H1 (cell line): ENCODE measurements around the gene CAMTA1. TPM values are rescaled to one million over a fixed set of nuclear protein-coding genes. Genes with fewer than 3 reads are reported as not detected.

Experiments
- RBBP5 ChIP-seq: IDR thresholded peaks from 2 replicates; pipeline ENCODE4 v1.7.1; 2012; ENCODE audit warnings: low read depth, mild to moderate bottlenecking, inconsistent platforms, low read length, moderate library complexity, borderline replicate concordance
- polyA plus RNA-seq, 7 experiments: library from polyadenylated mRNA; depleted of rRNA in 3 of 7; stranded (reverse) in 5 of 7; unstranded in 2 of 7; fragments of >200 nt in 5 of 7; fragments of 200-250 nt in 2 of 7; gene quantifications; 1 replicate in 5 of 7; 2 replicates in 1 of 7; 4 replicates in 1 of 7; pipeline versions ENCODE4 v1.2.1 to v1.2.3, GENCODE V29; 2011 to 2013; ENCODE audit warnings: missing spikeins in 2 of 7, mixed read lengths in 2 of 7
- total RNA-seq: library from RNA; stranded (reverse); fragmentation: NEBNext Ultra II Directional; extraction: Animal tissue kit (Norgen Biotek cat#: 25700); gene quantifications from 2 replicates; pipeline ENCODE4 v1.2.1, GENCODE V29; 2021

The CAMTA1 gene
- total and polyA plus RNA-seq, 2 of the 8 experiments (the other 6 are each of a cell fraction or from before 2014, with no cell fraction given): 65.0 to 119 TPM

GRCh38 chr1:7407980-7408770 is 622.9 kb downstream of the CAMTA1 start (continued):
- no peak for TF ChIP-seq RBBP5
- TF ChIP-seq, all 59 proteins: peak for 0
